ENCODE measurements around the gene NHS.

Gene NHS

GRCh38 chrX:17456526-17456925 is 81.5 kb downstream of the NHS start:
- peak; percentile 45 for DNase-seq

- no peak for DNase-seq
Measured at GRCh38 chrX:17459008-17459611, 84.1 kb downstream of the NHS start.

- no peak for DNase-seq
Measured at GRCh38 chrX:17459661-17460060, 84.7 kb downstream of the NHS start.

GRCh38 chrX:17462881-17463280 is 87.9 kb downstream of the NHS start:
- no peak for DNase-seq

- no peak for DNase-seq
Measured at GRCh38 chrX:17464194-17464593, 89.2 kb downstream of the NHS start.

- DNase-seq, result no peak
Measured at GRCh38 chrX:17465201-17465600, 90.2 kb downstream of the NHS start.

GRCh38 chrX:17465802-17466201 is 90.8 kb downstream of the NHS start:
- no peak for DNase-seq

GRCh38 chrX:17470136-17470535 is 95.1 kb downstream of the NHS start:
- DNase-seq, result no peak

GRCh38 chrX:17471121-17471520 is 96.1 kb downstream of the NHS start:
- no peak for DNase-seq

- DNase-seq, result no peak
Measured at GRCh38 chrX:17471861-17472260, 96.9 kb downstream of the NHS start.

- DNase-seq, result no peak
Measured at GRCh38 chrX:17472424-17472823, 97.4 kb downstream of the NHS start.

GRCh38 chrX:17473021-17473420 is 98.0 kb downstream of the NHS start:
- no peak for DNase-seq

- no peak for DNase-seq
Measured at GRCh38 chrX:17474892-17475291, 99.9 kb downstream of the NHS start.

GRCh38 chrX:17475449-17476217 is 100.6 kb downstream of the NHS start:
- DNase-seq, result peak; percentile 35

GRCh38 chrX:17476411-17476810 is 101.4 kb downstream of the NHS start:
- DNase-seq, result no peak

- no peak for DNase-seq
Measured at GRCh38 chrX:17481086-17481485, 106.1 kb downstream of the NHS start.

GRCh38 chrX:17484592-17484991 is 109.6 kb downstream of the NHS start:
- DNase-seq, result no peak

GRCh38 chrX:17485391-17485790 is 110.4 kb downstream of the NHS start:
- DNase-seq, result no peak

- DNase-seq, result no peak
Measured at GRCh38 chrX:17488036-17488435, 113.0 kb downstream of the NHS start.

GRCh38 chrX:17494216-17494615 is 119.2 kb downstream of the NHS start:
- no peak for DNase-seq

- DNase-seq, result no peak
Measured at GRCh38 chrX:17495052-17495451, 120.1 kb downstream of the NHS start.

GRCh38 chrX:17496407-17496806 is 121.4 kb downstream of the NHS start:
- no peak for DNase-seq

- DNase-seq, result no peak
Measured at GRCh38 chrX:17497193-17497592, 122.2 kb downstream of the NHS start.

- DNase-seq, result no peak
Measured at GRCh38 chrX:17499512-17499911, 124.5 kb downstream of the NHS start.

- no peak for DNase-seq
Measured at GRCh38 chrX:17500145-17500579, 125.2 kb downstream of the NHS start.
